Neural progenitor cell (in vitro differentiated cells): Measurements from ENCODE around the gene PSMD11.

Experiments
- EZH2 ChIP-seq: fragments of 200-600 bp; sonication (generic); IDR thresholded peaks from 2 replicates; pipeline ENCODE4 v1.6.1; 2017; ENCODE audit warnings: antibody characterized with exemption, mild to moderate bottlenecking, moderate library complexity
- TF ChIP-seq, protein P1 (sequence below): fragments of 200-600 bp; sonication (generic); IDR thresholded peaks from 2 replicates; pipeline ENCODE4 v1.5.1; 2017; ENCODE audit warnings: antibody characterized with exemption, mild to moderate bottlenecking

- TF ChIP-seq, protein P1, sequence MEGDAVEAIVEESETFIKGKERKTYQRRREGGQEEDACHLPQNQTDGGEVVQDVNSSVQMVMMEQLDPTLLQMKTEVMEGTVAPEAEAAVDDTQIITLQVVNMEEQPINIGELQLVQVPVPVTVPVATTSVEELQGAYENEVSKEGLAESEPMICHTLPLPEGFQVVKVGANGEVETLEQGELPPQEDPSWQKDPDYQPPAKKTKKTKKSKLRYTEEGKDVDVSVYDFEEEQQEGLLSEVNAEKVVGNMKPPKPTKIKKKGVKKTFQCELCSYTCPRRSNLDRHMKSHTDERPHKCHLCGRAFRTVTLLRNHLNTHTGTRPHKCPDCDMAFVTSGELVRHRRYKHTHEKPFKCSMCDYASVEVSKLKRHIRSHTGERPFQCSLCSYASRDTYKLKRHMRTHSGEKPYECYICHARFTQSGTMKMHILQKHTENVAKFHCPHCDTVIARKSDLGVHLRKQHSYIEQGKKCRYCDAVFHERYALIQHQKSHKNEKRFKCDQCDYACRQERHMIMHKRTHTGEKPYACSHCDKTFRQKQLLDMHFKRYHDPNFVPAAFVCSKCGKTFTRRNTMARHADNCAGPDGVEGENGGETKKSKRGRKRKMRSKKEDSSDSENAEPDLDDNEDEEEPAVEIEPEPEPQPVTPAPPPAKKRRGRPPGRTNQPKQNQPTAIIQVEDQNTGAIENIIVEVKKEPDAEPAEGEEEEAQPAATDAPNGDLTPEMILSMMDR: no peak
- TF ChIP-seq EZH2: no peak
Observed at GRCh38 chr17:32461498-32461852, 17.2 kb downstream of the PSMD11 start.
